GOT3 (cell line): Measurements from ENCODE around the gene FANCI.

Experiments used
- DNase-seq: peaks from one replicate; lab custom pipeline; 2025; ENCODE audit warnings: mixed read lengths; lab: John Stamatoyannopoulos, UW

The FANCI gene

GRCh38 chr15:89307046-89307587, 63.3 kb downstream of the FANCI start:
- DNase-seq = no peak

GRCh38 chr15:89307791-89308190, 64.0 kb downstream of the FANCI start:
- DNase-seq = no peak

- no peak for DNase-seq
Observed at GRCh38 chr15:89308236-89308635, 64.5 kb downstream of the FANCI start.

GRCh38 chr15:89309993-89310392, 66.2 kb downstream of the FANCI start:
- no peak for DNase-seq

GRCh38 chr15:89315375-89315929, 71.7 kb downstream of the FANCI start:
- DNase-seq = no peak

- no peak for DNase-seq
Observed at GRCh38 chr15:89316504-89316903, 72.7 kb downstream of the FANCI start.

- DNase-seq = no peak
Observed at GRCh38 chr15:89317186-89317720, 73.5 kb downstream of the FANCI start.

GRCh38 chr15:89319678-89320077, 75.9 kb downstream of the FANCI start:
- no peak for DNase-seq

- no peak for DNase-seq
Observed at GRCh38 chr15:89320200-89320599, 76.4 kb downstream of the FANCI start.

- no peak for DNase-seq
Observed at GRCh38 chr15:89321521-89322410, 78.0 kb downstream of the FANCI start.

- no peak for DNase-seq
Observed at GRCh38 chr15:89322822-89323221, 79.0 kb downstream of the FANCI start.

GRCh38 chr15:89323825-89324224, 80.0 kb downstream of the FANCI start:
- DNase-seq = no peak

GRCh38 chr15:89325039-89325803, 81.4 kb downstream of the FANCI start:
- DNase-seq = no peak

GRCh38 chr15:89326316-89326715, 82.5 kb downstream of the FANCI start:
- DNase-seq = no peak

- no peak for DNase-seq
Observed at GRCh38 chr15:89327113-89327512, 83.3 kb downstream of the FANCI start.

GRCh38 chr15:89328398-89329254, 84.8 kb downstream of the FANCI start:
- DNase-seq = no peak

GRCh38 chr15:89329329-89330084, 85.7 kb downstream of the FANCI start:
- DNase-seq = no peak

- DNase-seq = no peak
Observed at GRCh38 chr15:89330119-89330518, 86.3 kb downstream of the FANCI start.

GRCh38 chr15:89330881-89331595, 87.3 kb downstream of the FANCI start:
- no peak for DNase-seq

- no peak for DNase-seq
Observed at GRCh38 chr15:89332446-89332845, 88.7 kb downstream of the FANCI start.
